ENCODE measurements around the gene FRMD3.

FRMD3 gene

DNA sequence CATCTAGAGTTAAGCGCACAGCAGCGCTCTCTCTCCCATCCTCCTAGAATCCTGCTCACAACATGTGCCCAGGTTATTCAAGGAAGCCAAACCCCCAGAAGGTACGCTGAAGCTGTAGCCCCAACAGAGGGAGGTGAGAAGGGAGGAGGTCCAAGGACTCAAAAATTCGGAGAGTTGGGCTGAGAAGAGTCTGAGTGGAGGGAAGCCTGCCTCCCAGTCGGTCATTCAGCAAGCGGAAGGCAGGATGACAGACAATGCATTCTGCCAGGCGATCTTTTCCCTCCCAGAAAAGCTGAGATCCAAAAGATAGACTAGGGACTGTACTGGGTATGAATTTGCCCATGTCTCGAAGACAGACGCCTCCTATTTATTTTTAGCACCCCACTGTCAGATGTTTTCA is 189.2 kb downstream of the FRMD3 start:
- no peaks in the 10 kb centered on the region for H3K27me3 ChIP-seq (ENCODE audit: control insufficient read depth, insufficient read depth, low read length)
- H3K4me3 ChIP-seq (ENCODE audit: low read length): no peak overlapping the region
- H3K9me3 ChIP-seq (ENCODE audit: control insufficient read depth, insufficient read depth, low read length): no peaks in the 10 kb centered on the region
- H3K36me3 ChIP-seq (ENCODE audit: control insufficient read depth, insufficient read depth, low read length): no peaks in the 10 kb centered on the region
- H3K4me1 ChIP-seq (ENCODE audit: control insufficient read depth, insufficient read depth, low read length): no peaks in the 10 kb centered on the region
- DNase-seq (ENCODE audit: low read depth, low spot score): no peak
- H3K27ac ChIP-seq (ENCODE audit: low read length): no peak overlapping the region
- no CpG with 5 or more reads among the region's 9 CpGs for WGBS (ENCODE audit: insufficient coverage, insufficient read length)

DNA sequence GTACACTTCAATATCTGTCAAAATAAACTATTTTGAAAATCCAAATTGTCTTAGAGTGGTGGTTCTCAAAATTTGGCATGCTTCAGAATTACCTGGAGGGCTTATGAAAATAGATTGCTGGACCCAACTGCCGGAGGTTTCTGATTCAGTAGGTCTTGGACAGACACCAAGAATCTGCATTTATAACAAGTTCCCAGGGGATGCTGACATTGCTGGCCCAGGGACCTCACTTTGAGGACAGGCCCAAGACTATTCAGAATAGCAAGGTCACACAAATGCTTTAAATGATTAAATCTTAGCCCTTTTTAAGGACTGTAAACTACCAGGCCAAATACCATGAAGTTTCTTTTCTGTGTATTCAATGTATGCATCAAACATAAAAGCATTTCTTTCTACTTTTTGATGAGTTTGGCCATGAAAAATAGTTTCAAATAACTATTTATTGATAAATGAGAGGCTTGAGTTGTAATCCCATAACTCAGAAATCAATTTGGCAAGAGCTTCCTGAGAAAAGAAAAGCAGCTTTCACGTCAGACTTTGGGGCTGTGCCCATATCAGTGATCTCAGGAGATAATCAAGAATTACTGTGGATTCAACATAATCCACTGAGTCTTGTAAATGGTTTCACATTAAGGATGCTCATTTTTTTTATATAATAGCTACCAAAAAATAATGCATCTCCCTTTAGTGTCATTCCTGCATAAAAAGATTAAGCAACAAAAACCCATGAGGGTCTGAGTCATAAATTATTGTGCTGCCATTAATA is 191.4 kb downstream of the FRMD3 start:
- H3K4me1 ChIP-seq (ENCODE audit: control insufficient read depth, insufficient read depth, low read length): peaks cover 2% of the 10 kb centered on the region; the same call in 1 of the 2 replicates
- no peak overlapping the region for H3K27ac ChIP-seq (ENCODE audit: low read length)
- H3K27me3 ChIP-seq (ENCODE audit: control insufficient read depth, insufficient read depth, low read length): no peaks in the 10 kb centered on the region
- no CpG with 5 or more reads among the region's 2 CpGs for WGBS (ENCODE audit: insufficient coverage, insufficient read length)
- H3K36me3 ChIP-seq (ENCODE audit: control insufficient read depth, insufficient read depth, low read length): no peaks in the 10 kb centered on the region
- H3K4me3 ChIP-seq (ENCODE audit: low read length): no peak overlapping the region
- DNase-seq (ENCODE audit: low read depth, low spot score): no peak
- H3K9me3 ChIP-seq (ENCODE audit: control insufficient read depth, insufficient read depth, low read length): no peaks in the 10 kb centered on the region

DNA sequence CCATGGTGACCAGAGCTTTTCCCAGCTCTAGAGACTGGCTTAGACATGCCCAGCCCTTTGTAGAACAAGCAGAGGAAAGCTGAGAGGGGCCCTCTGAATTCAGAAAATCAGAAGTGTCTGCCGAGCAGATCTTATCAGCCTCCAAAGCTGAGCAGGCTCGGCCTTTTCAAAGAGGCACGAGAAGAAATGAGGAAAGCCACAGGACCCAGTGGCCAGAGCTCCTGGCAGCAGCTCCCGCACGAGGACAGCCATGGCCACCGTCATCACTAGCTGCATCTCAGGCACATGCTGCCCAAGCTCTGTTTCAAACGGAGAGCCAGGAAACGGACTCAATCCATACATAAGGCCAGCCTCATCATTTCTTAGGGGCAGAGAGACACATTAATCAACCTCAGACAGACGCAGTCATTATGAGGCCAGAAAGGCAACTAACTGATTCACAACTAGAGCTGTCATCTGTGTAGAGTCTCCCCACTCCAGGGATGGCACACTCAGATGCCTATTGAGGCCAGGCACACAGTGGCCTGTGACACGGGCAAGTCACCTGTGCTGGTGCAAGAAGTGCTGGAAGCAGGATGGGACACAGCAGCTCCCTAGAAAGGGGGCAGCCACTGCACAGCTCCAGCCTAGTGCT is 194.7 kb downstream of the FRMD3 start:
- Histone ChIP-seq H3K36me3 (ENCODE audit: control insufficient read depth, insufficient read depth, low read length) (no peaks in the 10 kb centered on the region), H3K4me3 (ENCODE audit: low read length) (no peak overlapping the region), H3K27ac (ENCODE audit: low read length) (no peak overlapping the region), H3K4me1 (ENCODE audit: control insufficient read depth, insufficient read depth, low read length) (peaks cover 2% of the 10 kb centered on the region; the same call in 1 of the 2 replicates), H3K9me3 (ENCODE audit: control insufficient read depth, insufficient read depth, low read length) (no peaks in the 10 kb centered on the region), H3K27me3 (ENCODE audit: control insufficient read depth, insufficient read depth, low read length) (no peaks in the 10 kb centered on the region)
- WGBS (ENCODE audit: insufficient coverage, insufficient read length): no CpG with 5 or more reads among the region's 10 CpGs
- no peak for DNase-seq (ENCODE audit: low read depth, low spot score)

DNA sequence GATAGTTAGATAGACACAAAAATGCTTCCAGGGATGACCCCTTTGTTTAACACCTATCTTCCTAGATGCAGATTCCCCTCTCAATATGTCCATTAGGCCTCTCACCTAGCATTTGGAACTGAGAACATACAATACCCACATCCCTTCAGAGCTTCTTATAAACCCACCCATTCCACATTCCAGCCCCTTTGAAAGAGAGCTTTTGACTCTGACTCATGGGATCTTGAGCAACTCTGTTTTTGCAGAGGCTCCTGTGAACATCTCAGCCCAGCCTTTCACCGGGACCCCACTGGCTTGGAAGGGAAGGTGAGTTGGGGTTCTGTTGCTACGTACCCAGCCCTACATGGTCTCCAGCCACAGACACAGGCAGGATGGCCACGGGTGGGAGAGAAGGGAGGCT is 195.5 kb downstream of the FRMD3 start:
- no peak for DNase-seq (ENCODE audit: low read depth, low spot score)
- no peak overlapping the region for H3K27ac ChIP-seq (ENCODE audit: low read length)
- H3K36me3 ChIP-seq (ENCODE audit: control insufficient read depth, insufficient read depth, low read length): no peaks in the 10 kb centered on the region
- H3K9me3 ChIP-seq (ENCODE audit: control insufficient read depth, insufficient read depth, low read length): no peaks in the 10 kb centered on the region
- whole genome bisulfite sequencing (ENCODE audit: insufficient coverage, insufficient read length): no CpG with 5 or more reads among the region's 3 CpGs
- H3K4me1 ChIP-seq (ENCODE audit: control insufficient read depth, insufficient read depth, low read length): peaks cover 2% of the 10 kb centered on the region; the same call in 1 of the 2 replicates
- H3K27me3 ChIP-seq (ENCODE audit: control insufficient read depth, insufficient read depth, low read length): no peaks in the 10 kb centered on the region
- no peak overlapping the region for H3K4me3 ChIP-seq (ENCODE audit: low read length)

DNA sequence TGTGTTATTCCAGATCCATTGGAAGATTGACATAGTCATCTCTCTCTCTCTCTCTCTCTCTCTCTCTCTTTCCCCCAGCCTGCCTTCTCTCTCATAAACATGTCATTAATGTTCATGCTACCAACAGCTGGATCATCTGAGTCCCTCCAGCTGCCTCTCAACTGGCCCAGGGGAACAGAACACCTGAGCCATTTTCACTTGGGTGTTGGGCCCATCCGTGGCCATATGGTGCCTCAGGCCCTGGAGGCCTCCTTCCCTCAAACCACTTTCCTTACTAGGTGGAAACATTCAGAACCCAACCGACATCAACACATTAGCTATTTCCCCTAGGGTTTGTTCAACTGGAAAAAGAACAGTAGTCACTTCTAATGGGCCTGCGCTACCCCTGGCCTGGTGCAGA is 196.2 kb downstream of the FRMD3 start:
- WGBS (ENCODE audit: insufficient coverage, insufficient read length): no CpG with 5 or more reads among the region's 3 CpGs
- no peak overlapping the region for H3K4me3 ChIP-seq (ENCODE audit: low read length)
- peaks cover 2% of the 10 kb centered on the region; the same call in 1 of the 2 replicates for H3K4me1 ChIP-seq (ENCODE audit: control insufficient read depth, insufficient read depth, low read length)
- no peaks in the 10 kb centered on the region for H3K9me3 ChIP-seq (ENCODE audit: control insufficient read depth, insufficient read depth, low read length)
- H3K27me3 ChIP-seq (ENCODE audit: control insufficient read depth, insufficient read depth, low read length): no peaks in the 10 kb centered on the region
- no peak overlapping the region for H3K27ac ChIP-seq (ENCODE audit: low read length)
- DNase-seq (ENCODE audit: low read depth, low spot score): no peak
- no peaks in the 10 kb centered on the region for H3K36me3 ChIP-seq (ENCODE audit: control insufficient read depth, insufficient read depth, low read length)

DNA sequence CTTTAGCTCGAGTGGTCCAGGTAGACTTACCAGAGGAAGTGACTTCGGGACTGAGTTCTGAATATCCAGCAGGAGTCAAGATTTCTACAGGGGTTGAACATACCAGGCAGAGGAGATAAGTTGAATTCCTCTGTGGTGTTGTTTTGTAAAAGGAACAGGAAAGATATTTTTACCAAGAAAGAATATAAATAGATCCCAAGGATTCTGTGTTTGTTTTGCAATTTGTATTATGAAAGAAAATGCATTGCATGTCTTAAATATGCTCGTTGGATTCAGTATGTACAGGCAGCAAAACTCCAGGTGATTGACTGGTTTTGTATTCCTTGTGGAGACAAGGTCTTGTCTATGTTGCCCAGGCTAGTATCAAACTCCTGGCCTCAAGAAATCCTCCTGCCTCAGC is 197.8 kb downstream of the FRMD3 start:
- Histone ChIP-seq H3K27me3 (ENCODE audit: control insufficient read depth, insufficient read depth, low read length) (no peaks in the 10 kb centered on the region), H3K36me3 (ENCODE audit: control insufficient read depth, insufficient read depth, low read length) (no peaks in the 10 kb centered on the region), H3K27ac (ENCODE audit: low read length) (no peak overlapping the region), H3K9me3 (ENCODE audit: control insufficient read depth, insufficient read depth, low read length) (no peaks in the 10 kb centered on the region), H3K4me1 (ENCODE audit: control insufficient read depth, insufficient read depth, low read length) (peaks cover 2% of the 10 kb centered on the region; the same call in 1 of the 2 replicates), H3K4me3 (ENCODE audit: low read length) (no peak overlapping the region)
- DNase-seq (ENCODE audit: low read depth, low spot score): no peak
- no CpG with 5 or more reads among the region's 3 CpGs for WGBS (ENCODE audit: insufficient coverage, insufficient read length)

DNA sequence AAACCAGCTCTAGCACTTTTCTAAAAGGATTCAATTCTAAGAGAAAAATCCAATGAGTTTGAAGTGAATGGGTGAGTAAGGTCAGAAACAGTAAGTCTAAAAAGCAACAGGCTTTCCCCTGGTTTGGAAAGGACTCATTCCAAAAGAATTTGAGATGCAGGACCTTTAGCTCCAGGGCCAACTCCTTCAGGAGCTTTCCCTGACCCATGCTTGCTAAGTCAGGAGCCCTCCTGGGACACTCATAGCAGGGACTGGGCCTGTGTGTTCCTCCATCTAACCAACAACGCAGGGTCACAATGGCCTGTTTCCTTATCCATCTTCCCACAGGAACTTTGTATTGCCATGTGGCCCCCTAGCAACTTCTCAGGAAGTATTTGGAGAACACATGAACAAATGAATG is 198.8 kb downstream of the FRMD3 start:
- no peak overlapping the region for H3K4me3 ChIP-seq (ENCODE audit: low read length)
- DNase-seq (ENCODE audit: low read depth, low spot score): no peak
- H3K27ac ChIP-seq (ENCODE audit: low read length): no peak overlapping the region
- H3K27me3 ChIP-seq (ENCODE audit: control insufficient read depth, insufficient read depth, low read length): no peaks in the 10 kb centered on the region
- no peaks in the 10 kb centered on the region for H3K9me3 ChIP-seq (ENCODE audit: control insufficient read depth, insufficient read depth, low read length)
- WGBS (ENCODE audit: insufficient coverage, insufficient read length): no CpG with 5 or more reads among the region's 1 CpG
- no peaks in the 10 kb centered on the region for H3K36me3 ChIP-seq (ENCODE audit: control insufficient read depth, insufficient read depth, low read length)
- H3K4me1 ChIP-seq (ENCODE audit: control insufficient read depth, insufficient read depth, low read length): peaks cover 2% of the 10 kb centered on the region; the same call in 1 of the 2 replicates

DNA sequence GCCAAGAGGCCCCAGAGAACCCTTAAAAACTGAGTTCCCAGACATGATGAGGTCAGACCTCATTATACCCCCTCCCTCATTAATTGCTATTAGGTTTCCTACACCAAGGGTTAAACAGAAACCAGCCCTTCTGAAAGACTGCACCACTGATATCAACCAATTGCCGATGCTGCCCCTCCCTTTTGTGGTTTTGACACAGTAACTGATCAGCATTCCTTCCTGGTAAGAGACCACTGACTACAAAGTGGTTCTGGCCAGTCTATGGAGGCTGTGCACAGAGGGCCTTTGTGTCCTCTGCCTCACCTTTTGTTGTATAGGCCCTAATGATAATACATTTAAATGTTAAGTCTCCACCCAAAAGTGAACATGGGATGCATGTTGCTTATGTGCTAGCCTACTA is 201.5 kb downstream of the FRMD3 start:
- Histone ChIP-seq H3K27me3 (ENCODE audit: control insufficient read depth, insufficient read depth, low read length) (no peaks in the 10 kb centered on the region), H3K36me3 (ENCODE audit: control insufficient read depth, insufficient read depth, low read length) (no peaks in the 10 kb centered on the region), H3K4me3 (ENCODE audit: low read length) (no peak overlapping the region), H3K4me1 (ENCODE audit: control insufficient read depth, insufficient read depth, low read length) (no peaks in the 10 kb centered on the region), H3K9me3 (ENCODE audit: control insufficient read depth, insufficient read depth, low read length) (no peaks in the 10 kb centered on the region), H3K27ac (ENCODE audit: low read length) (no peak overlapping the region)
- no peak for DNase-seq (ENCODE audit: low read depth, low spot score)
- WGBS (ENCODE audit: insufficient coverage, insufficient read length): no CpG with 5 or more reads among the region's 1 CpG

DNA sequence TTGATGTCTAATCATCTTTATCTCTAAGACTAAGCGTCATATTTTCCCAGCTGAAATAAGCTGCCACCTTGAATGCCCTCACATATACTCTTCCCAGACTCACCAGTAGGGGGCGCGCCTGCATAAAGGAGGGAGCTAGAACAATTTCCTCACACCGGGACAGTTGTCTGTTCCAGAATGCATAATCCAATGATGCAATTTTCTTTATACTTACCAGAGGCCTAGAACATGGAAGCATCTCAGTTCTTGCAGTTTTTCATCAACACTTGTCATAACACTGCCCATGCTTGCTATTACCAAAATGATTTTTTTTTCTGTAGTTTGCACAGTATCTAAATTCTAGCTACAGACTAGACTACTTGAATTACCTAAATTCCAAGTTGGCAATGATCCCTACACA is 203.9 kb downstream of the FRMD3 start:
- no peaks in the 10 kb centered on the region for H3K9me3 ChIP-seq (ENCODE audit: control insufficient read depth, insufficient read depth, low read length)
- no peaks in the 10 kb centered on the region for H3K4me1 ChIP-seq (ENCODE audit: control insufficient read depth, insufficient read depth, low read length)
- H3K36me3 ChIP-seq (ENCODE audit: control insufficient read depth, insufficient read depth, low read length): no peaks in the 10 kb centered on the region
- no peak overlapping the region for H3K4me3 ChIP-seq (ENCODE audit: low read length)
- WGBS (ENCODE audit: insufficient coverage, insufficient read length): no CpG with 5 or more reads among the region's 4 CpGs
- DNase-seq (ENCODE audit: low read depth, low spot score): peak; percentile 11
- H3K27ac ChIP-seq (ENCODE audit: low read length): no peak overlapping the region
- H3K27me3 ChIP-seq (ENCODE audit: control insufficient read depth, insufficient read depth, low read length): no peaks in the 10 kb centered on the region

DNA sequence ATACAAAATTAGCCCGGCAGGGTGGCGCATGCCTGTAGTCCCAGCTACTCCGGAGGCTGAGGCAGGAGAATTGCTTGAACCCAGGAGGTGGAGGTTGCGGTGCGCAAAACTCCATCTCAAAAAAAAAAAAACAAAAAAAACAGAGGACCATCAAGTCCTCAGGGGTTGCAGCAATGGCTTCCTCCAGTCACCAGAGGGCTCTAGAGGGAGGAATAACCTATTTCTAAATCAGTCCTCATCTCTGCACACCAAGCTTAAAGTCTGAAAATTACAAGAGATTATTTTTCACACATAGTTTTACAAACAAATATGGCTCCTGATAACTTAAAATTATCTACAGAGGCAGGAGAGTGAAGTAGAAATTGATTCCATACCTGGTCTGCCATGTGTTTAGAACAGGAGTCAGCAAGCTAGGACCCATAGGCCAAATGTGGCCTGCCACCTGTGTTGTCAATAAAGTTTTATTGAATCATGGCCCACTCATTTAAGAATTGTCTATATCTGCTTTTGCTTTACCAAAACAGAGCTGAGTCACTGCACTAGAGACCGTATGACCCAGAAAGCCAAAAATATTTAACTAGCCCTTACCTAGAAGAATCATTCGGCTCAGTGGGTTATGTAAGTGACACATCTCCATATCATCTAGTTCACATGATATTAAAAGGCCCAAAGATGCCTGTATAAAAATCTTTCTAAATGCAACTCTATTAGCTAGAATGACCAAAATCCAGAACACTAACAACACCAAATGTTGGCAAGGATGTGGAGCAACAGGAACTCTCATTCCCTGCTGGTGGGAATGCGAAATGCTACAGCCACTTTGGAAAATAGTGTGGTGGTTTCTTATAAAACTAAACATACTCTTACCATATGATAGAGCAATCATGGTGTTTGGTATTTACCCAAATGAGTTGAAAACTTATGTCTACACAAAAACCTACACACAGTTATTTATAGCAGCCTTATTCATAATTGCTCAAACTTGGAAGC is 207.7 kb downstream of the FRMD3 start:
- H3K9me3 ChIP-seq (ENCODE audit: control insufficient read depth, insufficient read depth, low read length): no peaks in the 10 kb centered on the region
- DNase-seq (ENCODE audit: low read depth, low spot score): no peak
- no peaks in the 10 kb centered on the region for H3K4me1 ChIP-seq (ENCODE audit: control insufficient read depth, insufficient read depth, low read length)
- no peaks in the 10 kb centered on the region for H3K36me3 ChIP-seq (ENCODE audit: control insufficient read depth, insufficient read depth, low read length)
- no peaks in the 10 kb centered on the region for H3K27me3 ChIP-seq (ENCODE audit: control insufficient read depth, insufficient read depth, low read length)
- no peak overlapping the region for H3K27ac ChIP-seq (ENCODE audit: low read length)
- H3K4me3 ChIP-seq (ENCODE audit: low read length): no peak overlapping the region
- no CpG with 5 or more reads among the region's 8 CpGs for WGBS (ENCODE audit: insufficient coverage, insufficient read length)

Data from iPS DF 6.9 (cell line).